WTC11 (cell line): ENCODE results near the gene PDHB. TPM values are rescaled to one million over a fixed set of nuclear protein-coding genes. Genes with fewer than 3 reads are reported as not detected.

Experiments
- ATAC-seq: fragments of 200-7000 bp; cut with Tn5 transposase; 2 replicates; pipeline ENCODE4 v1.10.0; 2021; ENCODE audit warnings: mild to moderate bottlenecking, moderate library complexity
- CTCF ChIA-PET: fragments of 300-600 bp; sonication (Branson Sonifier 250); formaldehyde crosslinking; loops from one replicate; lab custom pipeline; 2021; ENCODE audit warnings: antibody characterized with exemption; lab: Charles Lee
- POLR2A ChIA-PET: fragments of 350-600 bp; sonication (Branson Sonifier 250); formaldehyde crosslinking; loops from one replicate; lab custom pipeline; 2021; ENCODE audit warnings: antibody characterized with exemption; lab: Charles Lee
- DNase-seq: peaks from one replicate; pipeline ENCODE4 v3.0.0; 2021; ENCODE audit warnings: low spot score
- H3K27ac Mint-ChIP-seq: 2 replicates; pipeline ENCODE4 v1.8.0; 2021; ENCODE audit warnings: mixed read lengths
- H3K27me3 Mint-ChIP-seq: 2 replicates; pipeline ENCODE4 v1.8.0; 2021; ENCODE audit warnings: low read depth, mild to moderate bottlenecking, moderate library complexity, mixed read lengths
- H3K36me3 Mint-ChIP-seq: 2 replicates; pipeline ENCODE4 v1.8.0; 2021; ENCODE audit warnings: mixed read lengths
- H3K4me1 Mint-ChIP-seq: 2 replicates; pipeline ENCODE4 v1.8.0; 2022; ENCODE audit warnings: mixed read lengths
- H3K4me3 Mint-ChIP-seq: 2 replicates; pipeline ENCODE4 v1.8.0; 2021; ENCODE audit warnings: mild to moderate bottlenecking, moderate library complexity, mixed read lengths
- H3K9me3 Mint-ChIP-seq: 2 replicates; pipeline ENCODE4 v1.8.0; 2021; ENCODE audit warnings: mixed read lengths
- ARID4B ChIP-seq: sonication (generic); formaldehyde crosslinking; IDR thresholded peaks from 2 replicates; pipeline ENCODE4 v1.8.0; 2023; ENCODE audit warnings: missing genetic modification reagents, mild to moderate bottlenecking, borderline replicate concordance
- ATF1 ChIP-seq: sonication (generic); formaldehyde crosslinking; IDR thresholded peaks from 2 replicates; pipeline ENCODE4 v1.8.1; 2023; ENCODE audit warnings: mild to moderate bottlenecking, moderate library complexity, missing genetic modification reagents
- E2F4 ChIP-seq: sonication (generic); formaldehyde crosslinking; IDR thresholded peaks from 2 replicates; pipeline ENCODE4 v1.8.1; 2022; ENCODE audit warnings: low read depth, mild to moderate bottlenecking, moderate library complexity, missing genetic modification reagents, borderline replicate concordance
- FOXP1 ChIP-seq: sonication (generic); formaldehyde crosslinking; IDR thresholded peaks from 2 replicates; pipeline ENCODE4 v1.8.0; 2022; ENCODE audit warnings: missing genetic modification reagents, mild to moderate bottlenecking, moderate library complexity, borderline replicate concordance
- GTF2I ChIP-seq: fragments of 250-450 bp; sonication (Bioruptor Pico); conservative IDR thresholded peaks from 2 replicates; pipeline ENCODE4 v1.4.0; 2021; ENCODE audit warnings: mild to moderate bottlenecking
- HMGXB4 ChIP-seq: sonication (generic); formaldehyde crosslinking; IDR thresholded peaks from 2 replicates; pipeline ENCODE4 v1.8.1; 2023; ENCODE audit warnings: mild to moderate bottlenecking, moderate library complexity, missing genetic modification reagents
- IRF2 ChIP-seq: sonication (generic); formaldehyde crosslinking; IDR thresholded peaks from 2 replicates; pipeline ENCODE4 v1.8.0; 2022; ENCODE audit warnings: low read depth, missing genetic modification reagents, borderline replicate concordance
- JAZF1 ChIP-seq: fragments of 250-450 bp; sonication (Bioruptor Pico); IDR thresholded peaks from 2 replicates; pipeline ENCODE4 v1.9.0; 2021; ENCODE audit warnings: moderate library complexity, mild to moderate bottlenecking, inconsistent platforms
- MAX ChIP-seq: sonication (generic); formaldehyde crosslinking; IDR thresholded peaks from 2 replicates; pipeline ENCODE4 v1.8.0; 2022; ENCODE audit warnings: mild to moderate bottlenecking, missing genetic modification reagents
- MYBL2 ChIP-seq: sonication (generic); formaldehyde crosslinking; IDR thresholded peaks from 2 replicates; pipeline ENCODE4 v1.8.1; 2023; ENCODE audit warnings: mild to moderate bottlenecking, moderate library complexity, missing genetic modification reagents
- NFE2L1 ChIP-seq: sonication (generic); formaldehyde crosslinking; IDR thresholded peaks from 2 replicates; pipeline ENCODE4 v1.8.1; 2023; ENCODE audit warnings: missing genetic modification reagents
- NR3C1 ChIP-seq: sonication (generic); formaldehyde crosslinking; conservative IDR thresholded peaks from 2 replicates; pipeline ENCODE4 v1.8.1; 2023; ENCODE audit warnings: low read depth, mild to moderate bottlenecking, missing genetic modification reagents
- PRRX2 ChIP-seq: fragments of 250-450 bp; sonication (Bioruptor Pico); IDR thresholded peaks from 2 replicates; pipeline ENCODE4 v1.8.0; 2021; ENCODE audit warnings: mild to moderate bottlenecking
- SMAD4 ChIP-seq: sonication (generic); formaldehyde crosslinking; IDR thresholded peaks from 2 replicates; pipeline ENCODE4 v1.8.0; 2022; ENCODE audit warnings: mild to moderate bottlenecking, missing genetic modification reagents
- USF1 ChIP-seq: sonication (generic); formaldehyde crosslinking; IDR thresholded peaks from 2 replicates; pipeline ENCODE4 v1.8.0; 2022; ENCODE audit warnings: mild to moderate bottlenecking, missing genetic modification reagents
- ZBTB21 ChIP-seq: sonication (generic); formaldehyde crosslinking; IDR thresholded peaks from 2 replicates; pipeline ENCODE4 v1.8.1; 2023; ENCODE audit warnings: mild to moderate bottlenecking, missing genetic modification reagents, borderline replicate concordance
- ZMAT4 ChIP-seq: fragments of 250-450 bp; sonication (Bioruptor Pico); IDR thresholded peaks from 2 replicates; pipeline ENCODE4 v1.9.0; 2021; ENCODE audit warnings: mild to moderate bottlenecking
- ZNF138 ChIP-seq: sonication (generic); formaldehyde crosslinking; conservative IDR thresholded peaks from 2 replicates; pipeline ENCODE4 v1.8.1; 2022; ENCODE audit warnings: mild to moderate bottlenecking, moderate library complexity, missing genetic modification reagents
- ZNF423 ChIP-seq: fragments of 250-450 bp; sonication (Bioruptor Pico); IDR thresholded peaks from 2 replicates; pipeline ENCODE4 v2.1.2; 2022; ENCODE audit warnings: mild to moderate bottlenecking, moderate library complexity
- ZNF425 ChIP-seq: fragments of 250-450 bp; sonication (Bioruptor Pico); conservative IDR thresholded peaks from 2 replicates; pipeline ENCODE4 v1.9.0; 2021; ENCODE audit warnings: mild to moderate bottlenecking
- ZNF512 ChIP-seq: sonication (generic); formaldehyde crosslinking; IDR thresholded peaks from 2 replicates; pipeline ENCODE4 v1.8.1; 2022; ENCODE audit warnings: missing genetic modification reagents, borderline replicate concordance
- total RNA-seq: library from RNA; stranded (reverse); gene quantifications from 3 replicates; pipeline ENCODE4 v1.2.3, GENCODE V29; 2021

The PDHB gene
- total RNA-seq, 1 experiment from 2014 or later, result 131 TPM

- H3K27ac Mint-ChIP-seq, result no peak overlapping the region
- no peaks in the 10 kb centered on the region for H3K27me3 Mint-ChIP-seq
- H3K9me3 Mint-ChIP-seq, result no peaks in the 10 kb centered on the region; the same call in 1 of the 2 replicates
- CTCF ChIA-PET, result interaction anchor here (1.2 kb wide), 1 partner anchor 52 kb away, joined by 4 read pairs; no protein-coding TSS in a partner anchor
- no peak for DNase-seq
- TF ChIP-seq GTF2I (CRISPR knock-in tag), result no peak
- no peak for TF ChIP-seq ATF1 (CRISPR knock-in tag)
- TF ChIP-seq ZNF423 (CRISPR knock-in tag), result no peak
- no peak for TF ChIP-seq JAZF1
- no peak for TF ChIP-seq ZNF138
- TF ChIP-seq HMGXB4 (CRISPR knock-in tag), result no peak
- no peak for TF ChIP-seq SMAD4
- no peak for TF ChIP-seq ZNF425 (CRISPR knock-in tag)
- TF ChIP-seq, all 79 proteins: peak for 0
- POLR2A ChIA-PET, result no interaction called here
- Mint-ChIP-seq H3K4me3 (no peak overlapping the region), H3K4me1 (peaks cover 29% of the 10 kb centered on the region), H3K36me3 (no peaks in the 10 kb centered on the region)
- no peak for ATAC-seq
Observed at GRCh38 chr3:58474967-58475578, 41.4 kb upstream of the PDHB start.

GRCh38 chr3:58474348-58474911 lies 40.8 kb upstream of the PDHB start:
- ChIA-PET POLR2A (no interaction called here), CTCF (interaction anchor here (1.0 to 2.9 kb wide), 3 partner anchors 11 to 51 kb away, joined by 4 to 17 read pairs (median 4); partner anchors contain the start of gene KCTD6)
- ATAC-seq (0 out of 2 replicates have a peak, but pooled peaks have one; percentile 15), DNase-seq (no peak)
- no peaks in the 10 kb centered on the region for H3K36me3 Mint-ChIP-seq
- H3K27ac Mint-ChIP-seq, result no peak overlapping the region
- TF ChIP-seq ATF1 (CRISPR knock-in tag) (no peak), IRF2 (CRISPR knock-in tag) (no peak), PRRX2 (no peak), ZMAT4 (CRISPR knock-in tag) (no peak), ZNF512 (CRISPR knock-in tag) (no peak), ARID4B (CRISPR knock-in tag) (no peak), USF1 (CRISPR knock-in tag) (no peak), FOXP1 (CRISPR knock-in tag) (no peak), MYBL2 (no peak), E2F4 (CRISPR knock-in tag) (no peak), NR3C1 (no peak), ZBTB21 (CRISPR knock-in tag) (no peak), MAX (no peak), NFE2L1 (CRISPR knock-in tag) (no peak)
- no peaks in the 10 kb centered on the region for H3K27me3 Mint-ChIP-seq
- peaks cover 31% of the 10 kb centered on the region for H3K4me1 Mint-ChIP-seq
- no peaks in the 10 kb centered on the region; the same call in 1 of the 2 replicates for H3K9me3 Mint-ChIP-seq
- H3K4me3 Mint-ChIP-seq, result no peak overlapping the region
